Peyer's patch (tissue), 4 donors: ENCODE measurements around the gene PLD5.
"Not testable (repeated sequence)": the region's sequence is repeated elsewhere in the genome, so short reads cannot be mapped to it uniquely, and the experiment has no call there.

Experiments used
- CTCF ChIP-seq, 6 experiments: fragments of 450-650 bp in 4 of 6; fragments of 200-600 bp in 2 of 6; sonication (generic) in 1 of 6; IDR thresholded peaks; one replicate each; pipeline ENCODE4 v1.5.1; 2017 to 2019; ENCODE audit warnings: antibody characterized with exemption in 6 of 6, mild to moderate bottlenecking in 3 of 6, moderate library complexity in 1 of 6
- POLR2A ChIP-seq, 2 donors: fragments of 450-650 bp; IDR thresholded peaks; one replicate each; pipeline ENCODE4 v1.5.1; 2017; ENCODE audit warnings: antibody characterized with exemption in 2 of 2, mild to moderate bottlenecking in 2 of 2, moderate library complexity in 2 of 2

GRCh38 chr1:242267004-242267403, 257.5 kb downstream of the PLD5 start:
- TF ChIP-seq CTCF, POLR2A (IDR thresholded peaks at IDR 0.05): not testable (repeated sequence)
